Ovary (tissue), 9 donors: Measurements from ENCODE around the gene ANKMY1. TPM values are rescaled to one million over a fixed set of nuclear protein-coding genes. Genes with fewer than 3 reads are reported as not detected.

Experiments used
- DNase-seq, 5 donors: peaks; one replicate each; pipeline ENCODE4 v3.0.0-alpha.2; 2019 to 2020
- H3K27ac ChIP-seq, 2 donors: fragments of 200-600 bp; one replicate each; pipeline versions ENCODE4 v1.5.1 to v1.8.0; 2019 to 2022
- H3K27me3 ChIP-seq: fragments of 200-600 bp; one replicate; pipeline ENCODE4 v1.8.0; 2022
- H3K36me3 ChIP-seq: fragments of 200-600 bp; sonication (generic); one replicate; pipeline ENCODE4 v1.5.1; 2019
- H3K4me1 ChIP-seq: one replicate; pipeline ENCODE4 v1.8.1; 2013; ENCODE audit warnings: mild to moderate bottlenecking, moderate library complexity; ENCODE audit not compliant: insufficient read depth
- H3K4me3 ChIP-seq: fragments of 200-600 bp; sonication (generic); one replicate; pipeline ENCODE4 v1.5.1; 2017
- H3K9me3 ChIP-seq, 2 donors: fragments of 200-600 bp in 1 of 2; sonication (generic) in 1 of 2; one replicate each; pipeline versions ENCODE4 v1.5.1 to v1.8.1; 2013 to 2019; ENCODE audit warnings: mild to moderate bottlenecking in 1 of 2, moderate library complexity in 1 of 2
- EP300 ChIP-seq: sonication (generic); formaldehyde crosslinking; IDR thresholded peaks from one replicate; pipeline ENCODE4 v1.6.1; 2017; ENCODE audit warnings: antibody characterized with exemption
- POLR2A ChIP-seq: fragments of 450-650 bp; IDR thresholded peaks from one replicate; pipeline ENCODE4 v1.6.1; 2017; ENCODE audit warnings: antibody characterized with exemption, mild to moderate bottlenecking, moderate library complexity
- WGBS, 3 donors: extraction: QIAGEN DNeasy Blood & Tissue Kit in 1 of 3; methylation state at CpG; one replicate each; pipeline versions ENCODE4 v1.1.5 to v1.1.7; 2013 to 2017; 5-methylcytosine and 5-hydroxymethylcytosine counted together
- intact Hi-C, 4 donors: fragments of 100-400 bp; cut with DNase I; formaldehyde crosslinking; loops; one replicate each; pipeline versions ENCODE4 v1.11.0 to v1.15.1; 2022 to 2023
- polyA plus RNA-seq, 2 donors: library from polyadenylated mRNA; stranded (reverse); fragments of 200-250 nt in 1 of 2; fragments of 350-450 nt in 1 of 2; fragmentation: Illumina TruSeq in 1 of 2; extraction: RNeasy Lipid Tissue Mini Kit (QIAGEN cat#74804) in 1 of 2; gene quantifications; one replicate each; pipeline ENCODE4 v1.2.3, GENCODE V29; 2013 to 2014
- total RNA-seq, 7 donors: library from RNA; depleted of rRNA in 2 of 7; stranded (reverse); fragments of >200 nt in 2 of 7; fragmentation: NEBNext Ultra II Directional in 3 of 7; extraction: Animal tissue kit (Norgen Biotek cat#: 25700) in 3 of 7; gene quantifications; one replicate each; pipeline versions ENCODE4 v1.1.0 to v1.2.4, GENCODE V29; 2016 to 2023
- TF ChIP-seq, protein P1 (sequence below), 3 donors: fragments of 450-650 bp in 2 of 3; fragments of 200-600 bp in 1 of 3; IDR thresholded peaks; one replicate each; pipeline versions ENCODE4 v1.5.1 to v1.8.0; 2016 to 2022; ENCODE audit warnings: antibody characterized with exemption in 3 of 3, mild to moderate bottlenecking in 1 of 3
- donor health status: DM: no; HTN: no; CAD: no; lungs with moderate emphysema.
- donor health status: DM: no; HTN: no; CAD: no.
- donor health status: Bipolar disorder and iron deficiency.
- donor health status: DM: yes; HTN: yes; CAD: no.
- donor health status: DM: no; HTN: no; CAD: no.
- donor health status: DM: yes; HTN: yes; CAD: no.

Gene ANKMY1
- total and polyA plus RNA-seq, 9 donors, result 11.5 to 24.2 (median 19.0) TPM

DNA sequence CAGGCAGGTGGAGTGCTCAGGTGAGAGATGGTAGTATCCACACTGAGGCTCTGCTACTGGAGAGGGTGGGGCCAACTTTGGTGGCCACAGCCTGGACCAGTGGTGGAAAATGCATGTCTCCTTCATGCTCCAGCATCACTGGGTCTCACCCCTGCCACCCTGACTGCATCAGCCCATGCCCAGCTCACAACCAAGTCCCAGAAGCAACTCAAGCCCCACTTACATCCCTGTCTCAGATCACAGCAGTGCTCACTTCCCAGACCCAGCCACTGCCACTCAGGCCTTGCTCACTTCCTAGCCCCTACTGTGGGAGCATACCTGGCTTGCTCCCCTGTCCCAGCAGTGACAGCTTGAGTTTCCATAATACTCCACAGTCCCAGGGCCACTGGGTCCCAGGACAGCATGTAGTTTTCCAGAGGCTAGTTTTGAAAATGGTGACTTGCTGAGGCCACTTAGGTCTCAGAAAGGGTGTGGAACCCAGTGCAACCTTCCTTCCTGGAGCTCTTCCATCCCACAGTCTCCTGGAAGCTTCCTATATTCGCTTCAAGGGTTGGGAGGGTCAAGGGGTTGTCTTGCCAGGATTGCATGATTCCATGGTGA is 63.5 kb downstream of the ANKMY1 start:
- Histone ChIP-seq H3K27ac (no peak overlapping the region), H3K4me3 (no peak overlapping the region), H3K36me3 (no peaks in the 10 kb centered on the region), H3K27me3 (no peaks in the 10 kb centered on the region), H3K9me3 (no peaks in the 10 kb centered on the region), H3K4me1 (no peaks in the 10 kb centered on the region)
- intact Hi-C loops, result no loop called here
- DNase-seq, result no peak
- 87 to 90% (median 89%) methylated on average over 1 of the region's 1 CpG for WGBS, 3 donors
- no peak for TF ChIP-seq EP300
- TF ChIP-seq, protein P1, sequence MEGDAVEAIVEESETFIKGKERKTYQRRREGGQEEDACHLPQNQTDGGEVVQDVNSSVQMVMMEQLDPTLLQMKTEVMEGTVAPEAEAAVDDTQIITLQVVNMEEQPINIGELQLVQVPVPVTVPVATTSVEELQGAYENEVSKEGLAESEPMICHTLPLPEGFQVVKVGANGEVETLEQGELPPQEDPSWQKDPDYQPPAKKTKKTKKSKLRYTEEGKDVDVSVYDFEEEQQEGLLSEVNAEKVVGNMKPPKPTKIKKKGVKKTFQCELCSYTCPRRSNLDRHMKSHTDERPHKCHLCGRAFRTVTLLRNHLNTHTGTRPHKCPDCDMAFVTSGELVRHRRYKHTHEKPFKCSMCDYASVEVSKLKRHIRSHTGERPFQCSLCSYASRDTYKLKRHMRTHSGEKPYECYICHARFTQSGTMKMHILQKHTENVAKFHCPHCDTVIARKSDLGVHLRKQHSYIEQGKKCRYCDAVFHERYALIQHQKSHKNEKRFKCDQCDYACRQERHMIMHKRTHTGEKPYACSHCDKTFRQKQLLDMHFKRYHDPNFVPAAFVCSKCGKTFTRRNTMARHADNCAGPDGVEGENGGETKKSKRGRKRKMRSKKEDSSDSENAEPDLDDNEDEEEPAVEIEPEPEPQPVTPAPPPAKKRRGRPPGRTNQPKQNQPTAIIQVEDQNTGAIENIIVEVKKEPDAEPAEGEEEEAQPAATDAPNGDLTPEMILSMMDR (IDR thresholded peaks at IDR 0.05), result no peak
- no peak for TF ChIP-seq POLR2A

DNA sequence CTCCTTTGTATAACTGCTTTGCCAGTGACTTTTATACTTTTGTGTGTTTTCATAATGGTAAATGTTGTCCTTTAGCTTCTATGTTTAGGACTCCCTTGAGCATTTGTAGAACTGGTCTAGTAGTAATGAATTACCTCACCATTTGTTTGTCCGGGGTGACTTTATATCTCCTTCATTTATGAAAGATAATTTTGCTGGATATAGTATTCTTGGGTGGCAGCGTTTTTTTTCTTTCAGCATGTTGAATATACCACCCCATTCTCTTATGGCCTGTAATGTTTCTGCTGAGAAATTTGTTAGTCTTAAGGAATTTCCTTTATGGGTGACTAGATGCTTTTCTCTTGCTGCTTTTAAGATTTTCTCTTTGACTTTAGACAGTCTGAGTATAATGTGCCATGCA is 66.3 kb downstream of the ANKMY1 start:
- no peak overlapping the region for H3K4me3 ChIP-seq
- H3K4me1 ChIP-seq, result no peaks in the 10 kb centered on the region
- WGBS, 3 donors, result 78 to 87% (median 79%) methylated on average over 2 of the region's 2 CpGs
- no peaks in the 10 kb centered on the region for H3K27me3 ChIP-seq
- no peak overlapping the region for H3K27ac ChIP-seq
- TF ChIP-seq POLR2A, result no peak
- TF ChIP-seq EP300, result no peak
- no peaks in the 10 kb centered on the region for H3K9me3 ChIP-seq
- intact Hi-C loops, result no loop called here
- H3K36me3 ChIP-seq, result no peaks in the 10 kb centered on the region
- no peak for DNase-seq

DNA sequence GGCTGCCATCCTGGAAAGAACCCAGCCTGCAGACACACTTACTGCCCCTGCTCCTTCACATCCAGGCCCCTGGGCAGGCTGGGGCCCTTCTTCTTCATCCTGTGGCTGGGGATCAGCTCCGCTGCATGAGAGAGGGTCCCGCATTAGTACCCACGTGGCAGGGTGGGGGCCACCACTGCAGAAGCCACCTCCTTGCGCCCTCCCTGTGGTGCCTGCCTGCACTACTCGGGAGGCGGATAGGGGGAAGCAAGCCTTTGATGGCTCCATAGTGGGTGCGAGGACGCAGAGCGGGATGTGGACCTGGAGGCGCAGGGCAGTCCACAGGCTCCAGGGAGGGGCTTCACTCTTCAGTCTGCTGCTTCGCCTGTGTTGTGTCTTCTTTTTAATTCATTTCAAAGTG is 75.6 kb downstream of the ANKMY1 start:
- no peaks in the 10 kb centered on the region for H3K36me3 ChIP-seq
- peak in 1 of 5 donors; percentile 6 for DNase-seq
- intact Hi-C loops, result no loop called here
- H3K4me3 ChIP-seq, result no peak overlapping the region
- H3K27ac ChIP-seq, result no peak overlapping the region
- H3K27me3 ChIP-seq, result no peaks in the 10 kb centered on the region
- no peaks in the 10 kb centered on the region for H3K9me3 ChIP-seq
- WGBS, 3 donors, result 89 to 93% (median 92%) methylated on average over 11 of the region's 11 CpGs
- TF ChIP-seq POLR2A (no peak), EP300 (no peak)
- TF ChIP-seq, protein P1 (IDR thresholded peaks at IDR 0.05), result no peak
- no peaks in the 10 kb centered on the region for H3K4me1 ChIP-seq

DNA sequence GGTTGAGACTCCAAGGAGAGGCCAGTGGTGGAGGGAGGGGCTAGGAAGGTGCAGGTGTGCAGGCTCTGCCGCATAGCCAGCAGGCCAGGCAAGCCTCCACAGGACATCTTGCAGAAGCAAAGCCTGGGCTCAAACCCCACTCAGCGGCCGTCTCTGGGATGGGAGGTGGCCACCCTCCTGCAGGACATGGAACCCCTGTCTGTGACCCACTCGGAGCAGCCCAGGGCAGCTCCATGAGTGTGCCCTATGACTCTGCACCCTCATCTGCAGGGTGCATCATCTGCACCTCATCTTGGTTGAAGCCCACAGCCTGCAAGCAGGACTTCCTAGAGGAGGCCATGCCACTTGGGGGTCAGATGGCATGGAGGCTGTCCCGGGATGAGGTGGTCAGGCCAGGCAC is 76.1 kb downstream of the ANKMY1 start:
- no peaks in the 10 kb centered on the region for H3K9me3 ChIP-seq
- no peak overlapping the region for H3K27ac ChIP-seq
- H3K4me3 ChIP-seq, result no peak overlapping the region
- intact Hi-C loops, result no loop called here
- peak in 1 of 5 donors; percentile 3 for DNase-seq
- H3K4me1 ChIP-seq, result no peaks in the 10 kb centered on the region
- H3K36me3 ChIP-seq, result no peaks in the 10 kb centered on the region
- H3K27me3 ChIP-seq, result no peaks in the 10 kb centered on the region
- 88 to 96% (median 92%) methylated on average over 5 of the region's 5 CpGs for WGBS, 3 donors
- TF ChIP-seq, protein P1 (IDR thresholded peaks at IDR 0.05), result no peak
- TF ChIP-seq EP300 (no peak), POLR2A (no peak)

DNA sequence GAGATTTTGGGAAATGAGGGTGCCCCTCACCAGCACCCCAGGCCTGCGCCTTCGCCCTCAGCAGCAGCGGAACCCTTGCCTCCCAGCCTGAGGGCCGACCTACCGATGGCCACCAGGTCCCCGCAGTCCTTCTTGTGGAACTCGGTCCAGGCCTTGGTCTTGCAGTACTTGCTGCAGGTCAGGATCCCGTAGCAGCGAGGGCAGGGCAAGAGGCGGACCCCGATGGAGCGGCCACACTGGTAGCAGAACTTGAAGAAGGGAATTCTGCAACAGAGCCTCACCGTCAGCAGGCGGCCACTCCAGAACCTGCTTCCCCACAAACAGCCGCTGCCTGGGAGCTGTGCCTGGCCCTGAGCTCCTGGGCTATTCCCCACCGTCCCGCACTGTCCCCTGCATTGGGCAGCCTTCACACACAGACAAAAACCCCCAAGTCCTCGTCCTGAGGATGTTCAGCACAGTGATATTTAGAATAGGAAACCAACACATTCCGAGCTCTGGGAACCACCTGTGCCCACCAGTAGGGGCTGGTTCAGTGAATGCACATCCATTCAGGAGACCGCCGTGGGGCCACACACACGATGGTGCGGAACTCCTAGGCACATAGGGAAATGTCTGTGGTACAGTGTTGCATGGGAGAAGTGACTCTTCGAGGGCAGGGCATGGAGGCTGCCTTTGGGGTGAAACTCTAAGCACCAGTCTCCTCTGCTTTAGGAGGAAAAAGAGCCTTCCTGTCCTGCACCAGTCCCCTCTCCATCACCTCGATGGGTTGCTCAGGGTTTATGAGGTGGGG is 76.8 kb downstream of the ANKMY1 start:
- no peak for DNase-seq
- WGBS, 3 donors, result 91 to 93% (median 92%) methylated on average over 21 to 25 of the region's 25 CpGs
- H3K4me1 ChIP-seq, result no peaks in the 10 kb centered on the region

More for the DNA sequence above, 76.8 kb downstream of the ANKMY1 start:
- intact Hi-C loops, result no loop called here
- Histone ChIP-seq H3K27me3 (no peaks in the 10 kb centered on the region), H3K4me3 (no peak overlapping the region), H3K27ac (no peak overlapping the region), H3K36me3 (no peaks in the 10 kb centered on the region), H3K9me3 (no peaks in the 10 kb centered on the region)
- TF ChIP-seq, protein P1 (IDR thresholded peaks at IDR 0.05), result no peak
- TF ChIP-seq EP300, result no peak
- TF ChIP-seq POLR2A, result no peak
